GM12878 (cell line): ENCODE data around the gene AGRN. TPM values are rescaled to one million over a fixed set of nuclear protein-coding genes. Genes with fewer than 3 reads are reported as not detected.

Source experiments
- ATAC-seq: fragments of 200-7000 bp; cut with Tn5 transposase; 3 replicates; pipeline ENCODE4 v1.9.1; 2020; ENCODE audit warnings: mild to moderate bottlenecking, moderate library complexity
- BruUV-seq: library from RNA; stranded (reverse); fragments of 400-500 nt; replicated peaks from 2 replicates; lab custom pipeline; 2021; lab: Mats Ljungman, UMichigan
- CTCF ChIA-PET: fragments of 300-600 bp; sonication (Branson Sonifier 250); formaldehyde crosslinking; extraction: SDS; loops from one replicate; lab custom pipeline; 2021; ENCODE audit warnings: inconsistent platforms; lab: Yijun Ruan, JAX
- POLR2A ChIA-PET: fragments of 350-600 bp; formaldehyde crosslinking; extraction: SDS; loops from one replicate; lab custom pipeline; 2021; ENCODE audit warnings: inconsistent platforms; lab: Charles Lee
- RAD21 ChIA-PET: fragments of 300-600 bp; sonication (Branson Sonifier 250); formaldehyde crosslinking; loops from one replicate; lab custom pipeline; 2023; ENCODE audit warnings: antibody characterized with exemption; ENCODE audit not compliant: unreplicated experiment; lab: Charles Lee
- SMC1A ChIA-PET: fragments of 300-600 bp; sonication (Branson Sonifier 250); formaldehyde crosslinking; loops from one replicate; lab custom pipeline; 2023; ENCODE audit not compliant: unreplicated experiment, uncharacterized antibody; lab: Charles Lee
- DNase-seq: peaks from one replicate; pipeline ENCODE4 v3.0.0-alpha.2; 2011; ENCODE audit warnings: low read depth, low spot score
- FAIRE-seq: peaks from 3 replicates; lab custom pipeline; 2011; peaks lifted over from hg19 to GRCh38; lab: Jason Lieb, UNC
- H2AFZ ChIP-seq: 2 replicates; pipeline ENCODE4 v1.6.0; 2011; ENCODE audit warnings: low read depth, low read length, control low read depth; ENCODE audit not compliant: control insufficient read depth
- H3K27ac ChIP-seq: 2 replicates; pipeline ENCODE4 v1.5.1; 2011; ENCODE audit warnings: control low read depth; ENCODE audit not compliant: control insufficient read depth, insufficient read depth
- H3K27me3 ChIP-seq, 2 experiments: replicated peaks in 1 of 2; 2 replicates each; pipeline versions ENCODE4 v1.6.0 to v1.6.1; 2011; ENCODE audit warnings: low read length in 1 of 2; ENCODE audit not compliant: control insufficient read depth in 2 of 2, insufficient read depth in 2 of 2
- H3K36me3 ChIP-seq, 2 experiments: 2 replicates each; pipeline ENCODE4 v1.5.1; 2011; ENCODE audit warnings: low read length in 1 of 2; ENCODE audit not compliant: control insufficient read depth in 2 of 2, insufficient read depth in 2 of 2
- H3K4me1 ChIP-seq: 2 replicates; pipeline ENCODE4 v1.6.1; 2011; ENCODE audit warnings: mild to moderate bottlenecking, low read length, moderate library complexity, mixed read lengths; ENCODE audit not compliant: control insufficient read depth, insufficient read depth
- H3K4me2 ChIP-seq: 2 replicates; pipeline ENCODE4 v1.6.0; 2011; ENCODE audit warnings: control low read depth; ENCODE audit not compliant: control insufficient read depth, insufficient read depth
- H3K4me3 ChIP-seq: fragments of 200-600 bp; sonication (generic); 2 replicates; pipeline ENCODE4 v1.5.1; 2016
- H3K79me2 ChIP-seq: 2 replicates; pipeline ENCODE4 v1.6.0; 2011; ENCODE audit warnings: low read length; ENCODE audit not compliant: control insufficient read depth, insufficient read depth
- H3K9ac ChIP-seq: 2 replicates; pipeline ENCODE4 v1.8.0; 2011; ENCODE audit warnings: low read length, control low read depth, mixed read lengths; ENCODE audit not compliant: control insufficient read depth, insufficient read depth
- H3K9me3 ChIP-seq: replicated peaks from 3 replicates; pipeline ENCODE4 v1.5.1; 2011; ENCODE audit warnings: mild to moderate bottlenecking, low read length; ENCODE audit not compliant: control insufficient read depth, insufficient read depth
- H4K20me1 ChIP-seq: 2 replicates; pipeline ENCODE4 v1.6.0; 2011; ENCODE audit not compliant: control insufficient read depth, insufficient read depth
- BHLHE40 ChIP-seq, 2 experiments: fragments of 450-650 bp in 1 of 2; IDR thresholded peaks; 2 replicates each; pipeline ENCODE4 v1.6.1; 2011 to 2017; ENCODE audit warnings: low read depth in 2 of 2, borderline replicate concordance in 1 of 2, improper control_type of control experiment in 1 of 2, low read length in 1 of 2, mild to moderate bottlenecking in 1 of 2
- BMI1 ChIP-seq: fragments of 450-650 bp; IDR thresholded peaks from 2 replicates; pipeline ENCODE4 v1.6.1; 2016; ENCODE audit warnings: mild to moderate bottlenecking, moderate library complexity, borderline replicate concordance
- CBX5 ChIP-seq: sonication (generic); IDR thresholded peaks from 2 replicates; pipeline ENCODE4 v1.6.1; 2016; ENCODE audit warnings: low read depth, moderate library complexity, mild to moderate bottlenecking, inconsistent platforms
- RUNX3 ChIP-seq: IDR thresholded peaks from 2 replicates; pipeline ENCODE4 v1.6.1; 2012; ENCODE audit warnings: low read length, inconsistent platforms
- WGBS: methylation state at CpG from one replicate; pipeline ENCODE4 v1.1.6; 2016; ENCODE audit warnings: low lambda C conversion rate; ENCODE audit not compliant: insufficient replicate concordance, insufficient coverage; ENCODE audit errors: missing lambda C conversion rate; 5-methylcytosine and 5-hydroxymethylcytosine counted together
- in situ Hi-C: fragments of 300-500 bp; cut with MboI; formaldehyde crosslinking; loops from 9 replicates; pipeline ENCODE4 v1.14.3; 2018; ENCODE audit warnings: mixed read lengths
- intact Hi-C: fragments of 100-400 bp; cut with micrococcal nuclease; formaldehyde crosslinking; loops from one replicate; pipeline ENCODE4 v1.14.2; 2022; ENCODE audit not compliant: unreplicated experiment
- polyA plus RNA-seq, 11 experiments: library from polyadenylated mRNA; depleted of rRNA in 4 of 11; unstranded in 6 of 11; stranded (reverse) in 5 of 11; fragments of >200 nt; fragmentation: Nextera tagmentation in 4 of 11; fragmentation: Illumina TruSeq in 1 of 11; extraction: Ambion mirVana in 4 of 11; extraction: Trizol in 1 of 11; gene quantifications; 1 replicate in 1 of 11; 2 replicates in 10 of 11; pipeline versions ENCODE4 v1.2.1 to v1.2.3, GENCODE V29; 2011 to 2016; ENCODE audit warnings: inconsistent platforms in 2 of 11, missing spikeins in 2 of 11, low read depth in 1 of 11
- total RNA-seq, 4 experiments: library from RNA; depleted of rRNA in 3 of 4; stranded (reverse); fragments of >200 nt in 3 of 4; fragmentation: Illumina TruSeq in 1 of 4; extraction: Trizol in 1 of 4; gene quantifications; 2 replicates each; pipeline versions ENCODE4 v1.2.1 to v1.2.3, GENCODE V29; 2013 to 2021

Gene AGRN
- total and polyA plus RNA-seq, 10 of the 15 experiments (the other 5 are each of a cell fraction or from before 2014, with no cell fraction given) = 0.02 to 41.8 (median 4.1) TPM

GRCh38 chr1:1039145-1039910 lies 19.4 kb downstream of the AGRN start:
- Histone ChIP-seq H3K4me2 (peak overlapping the region; percentile 93), H3K4me1 (peaks cover 28% of the 10 kb centered on the region), H3K9ac (no peak overlapping the region), H3K27me3 (no peaks in the 10 kb centered on the region), H3K27ac (no peak overlapping the region), H4K20me1 (no peaks in the 10 kb centered on the region), H3K4me3 (peak overlapping the region; percentile 32; the same call in 1 of the 2 replicates), H3K36me3 (peaks cover 0 to 7% of the 10 kb centered on the region in 2 experiments; a peak in 2 of 4 replicates), H2AFZ (no peak overlapping the region), H3K79me2 (no peaks in the 10 kb centered on the region), H3K9me3 (no peaks in the 10 kb centered on the region)
- SMC1A ChIA-PET = interaction anchor here (0.9 to 2.2 kb wide), 7 partner anchors 8 to 252 kb away, joined by 3 to 14 read pairs (median 4); partner anchors contain the start of gene ISG15
- ATAC-seq (peak; percentile 18), FAIRE-seq (no peak), DNase-seq (no peak)
- peak; percentile 34; the same call in 1 of the 2 replicates for TF ChIP-seq BMI1
- peak in 1 of 2 experiments; percentile 36; a peak in 1 of 4 replicates for TF ChIP-seq BHLHE40 (IDR thresholded peaks at IDR 0.05; ENCODE audit: borderline replicate concordance in 1 of 2, low read depth in 2 of 2, low read length in 1 of 2)
- TF ChIP-seq CBX5 = no peak
- peak; percentile 56; the same call in 1 of the 2 replicates for TF ChIP-seq RUNX3
- in situ Hi-C loops (no loop called here), intact Hi-C loops (loop anchor here (1.0 kb wide), 1 partner anchor 25 kb away; no protein-coding TSS in a partner anchor)
- POLR2A ChIA-PET = interaction anchor here (0.6 to 2.4 kb wide), 9 partner anchors 19 to 211 kb away, joined by 3 to 9 read pairs (median 6); no protein-coding TSS in a partner anchor
- CTCF ChIA-PET = interaction anchor here (0.9 to 3.3 kb wide), 6 partner anchors 8 to 80 kb away, joined by 3 to 29 read pairs (median 4); no protein-coding TSS in a partner anchor
- RAD21 ChIA-PET = interaction anchor here (0.6 to 3.5 kb wide), 5 partner anchors 7 to 212 kb away, joined by 3 to 26 read pairs (median 5); partner anchors contain the start of gene ISG15
- WGBS = 13% methylated on average over 16 of the region's 17 CpGs
- no TSS peak for BruUV-seq
